Neural crest cell (in vitro differentiated cells): ENCODE data around the gene LRCOL1. TPM values are rescaled to one million over a fixed set of nuclear protein-coding genes. Genes with fewer than 3 reads are reported as not detected.
"Not testable (repeated sequence)": the region's sequence is repeated elsewhere in the genome, so short reads cannot be mapped to it uniquely, and the experiment has no call there.

Source experiments
- DNase-seq: peaks from one replicate; pipeline ENCODE4 v3.0.0; 2021; ENCODE audit warnings: low read depth, mixed read lengths, low spot score
- H3K27ac Mint-ChIP-seq: one replicate; pipeline ENCODE4 v1.8.0; 2021; ENCODE audit warnings: mild to moderate bottlenecking, mixed read lengths; ENCODE audit not compliant: unreplicated experiment
- H3K27me3 Mint-ChIP-seq: 2 replicates; pipeline ENCODE4 v1.8.0; 2021; ENCODE audit warnings: low read depth, mild to moderate bottlenecking, mixed read lengths
- H3K36me3 Mint-ChIP-seq: 2 replicates; pipeline ENCODE4 v1.8.0; 2021; ENCODE audit warnings: low read depth, mild to moderate bottlenecking, mixed read lengths
- H3K4me1 Mint-ChIP-seq: 2 replicates; pipeline ENCODE4 v1.8.0; 2021; ENCODE audit warnings: mixed read lengths
- H3K4me3 Mint-ChIP-seq: one replicate; pipeline ENCODE4 v1.8.0; 2021; ENCODE audit warnings: mild to moderate bottlenecking, mixed read lengths
- H3K9me3 Mint-ChIP-seq: 2 replicates; pipeline ENCODE4 v1.8.0; 2021; ENCODE audit warnings: mixed read lengths
- CTCF ChIP-seq: fragments of 200-600 bp; sonication (generic); conservative IDR thresholded peaks from 2 replicates; pipeline ENCODE4 v1.5.0; 2021; ENCODE audit warnings: antibody characterized with exemption, mild to moderate bottlenecking
- total RNA-seq: library from RNA; stranded (reverse); gene quantifications from 2 replicates; pipeline ENCODE4 v1.2.1, GENCODE V29; 2021

Gene LRCOL1
- total RNA-seq, 1 donor from 2014 or later, result 1.7 TPM

GRCh38 chr12:132602572-132603239 is 7.7 kb downstream of the LRCOL1 start:
- H3K4me1 Mint-ChIP-seq, result peaks cover 42% of the 10 kb centered on the region
- no peak for TF ChIP-seq CTCF
- peak overlapping the region; percentile 83 for H3K27ac Mint-ChIP-seq
- H3K4me3 Mint-ChIP-seq, result peak overlapping the region; percentile 64
- H3K27me3 Mint-ChIP-seq, result peaks cover 21% of the 10 kb centered on the region
- no peak for DNase-seq
- H3K9me3 Mint-ChIP-seq, result no peaks in the 10 kb centered on the region
- H3K36me3 Mint-ChIP-seq, result no peaks in the 10 kb centered on the region

GRCh38 chr12:132601171-132601883 is 9.1 kb downstream of the LRCOL1 start:
- Mint-ChIP-seq H3K4me1 (peaks cover 37% of the 10 kb centered on the region), H3K27ac (no peak overlapping the region), H3K9me3 (no peaks in the 10 kb centered on the region), H3K27me3 (peaks cover 26% of the 10 kb centered on the region), H3K36me3 (no peaks in the 10 kb centered on the region), H3K4me3 (peak overlapping the region; percentile 54)
- TF ChIP-seq CTCF, result no peak
- DNase-seq, result no peak

GRCh38 chr12:132600048-132601032 is 10.0 kb downstream of the LRCOL1 start:
- Mint-ChIP-seq H3K27me3 (peaks cover 35% of the 10 kb centered on the region), H3K4me3 (peak overlapping the region; percentile 74), H3K9me3 (no peaks in the 10 kb centered on the region), H3K27ac (peak overlapping the region; percentile 68), H3K4me1 (peaks cover 36% of the 10 kb centered on the region), H3K36me3 (no peaks in the 10 kb centered on the region)
- TF ChIP-seq CTCF, result peak; percentile 63
- DNase-seq, result peak; percentile 73

- H3K4me3 Mint-ChIP-seq, result peak overlapping the region; percentile 74
- H3K27me3 Mint-ChIP-seq, result peaks cover 40% of the 10 kb centered on the region
- H3K27ac Mint-ChIP-seq, DNase-seq, H3K36me3 Mint-ChIP-seq, H3K9me3 Mint-ChIP-seq: not testable (repeated sequence)
- peaks cover 36% of the 10 kb centered on the region for H3K4me1 Mint-ChIP-seq
These were observed 10.9 kb downstream of the LRCOL1 start for GRCh38 chr12:132599502-132599901.

GRCh38 chr12:132597333-132598316 is 12.8 kb downstream of the LRCOL1 start:
- Mint-ChIP-seq H3K36me3 (no peaks in the 10 kb centered on the region), H3K4me3 (peak overlapping the region; percentile 69), H3K9me3 (no peaks in the 10 kb centered on the region), H3K27me3 (peaks cover 43% of the 10 kb centered on the region), H3K27ac (no peak overlapping the region), H3K4me1 (peaks cover 38% of the 10 kb centered on the region)
- no peak for TF ChIP-seq CTCF
- peak; percentile 59 for DNase-seq
